Measurements from ENCODE around the gene RASSF6.

- TF ChIP-seq, protein P1, sequence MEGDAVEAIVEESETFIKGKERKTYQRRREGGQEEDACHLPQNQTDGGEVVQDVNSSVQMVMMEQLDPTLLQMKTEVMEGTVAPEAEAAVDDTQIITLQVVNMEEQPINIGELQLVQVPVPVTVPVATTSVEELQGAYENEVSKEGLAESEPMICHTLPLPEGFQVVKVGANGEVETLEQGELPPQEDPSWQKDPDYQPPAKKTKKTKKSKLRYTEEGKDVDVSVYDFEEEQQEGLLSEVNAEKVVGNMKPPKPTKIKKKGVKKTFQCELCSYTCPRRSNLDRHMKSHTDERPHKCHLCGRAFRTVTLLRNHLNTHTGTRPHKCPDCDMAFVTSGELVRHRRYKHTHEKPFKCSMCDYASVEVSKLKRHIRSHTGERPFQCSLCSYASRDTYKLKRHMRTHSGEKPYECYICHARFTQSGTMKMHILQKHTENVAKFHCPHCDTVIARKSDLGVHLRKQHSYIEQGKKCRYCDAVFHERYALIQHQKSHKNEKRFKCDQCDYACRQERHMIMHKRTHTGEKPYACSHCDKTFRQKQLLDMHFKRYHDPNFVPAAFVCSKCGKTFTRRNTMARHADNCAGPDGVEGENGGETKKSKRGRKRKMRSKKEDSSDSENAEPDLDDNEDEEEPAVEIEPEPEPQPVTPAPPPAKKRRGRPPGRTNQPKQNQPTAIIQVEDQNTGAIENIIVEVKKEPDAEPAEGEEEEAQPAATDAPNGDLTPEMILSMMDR (IDR thresholded peaks at IDR 0.05; ENCODE audit: insufficient read depth, low read length) = no peak
- TF ChIP-seq POLR2AphosphoS5 (IDR thresholded peaks at IDR 0.05; ENCODE audit: low read depth) = no peak
- no peak for TF ChIP-seq SPI1 (IDR thresholded peaks at IDR 0.05; ENCODE audit: borderline replicate concordance, low read depth)
Measured at GRCh38 chr4:73609706-73610105, 10.5 kb downstream of the RASSF6 start.
